Neural cell (in vitro differentiated cells): ENCODE measurements around the gene XIRP2. TPM values are rescaled to one million over a fixed set of nuclear protein-coding genes. Genes with fewer than 3 reads are reported as not detected.

Source experiments
- H2AFZ ChIP-seq: fragments of 200-600, 300-800 bp; sonication (generic), shearing (Covaris generic); 2 replicates; pipeline ENCODE4 v1.6.0; 2014; ENCODE audit warnings: low read depth, mild to moderate bottlenecking, antibody characterized with exemption, low read length, moderate library complexity
- H3F3A ChIP-seq: fragments of 200-600 bp; shearing (Covaris generic); 2 replicates; pipeline ENCODE4 v1.6.1; 2016; ENCODE audit warnings: mild to moderate bottlenecking, moderate library complexity, mixed read lengths, antibody characterized with exemption, low read length; ENCODE audit not compliant: insufficient read depth, poor library complexity, severe bottlenecking
- H3K27ac ChIP-seq: fragments of 200-600, 300-800 bp; sonication (generic), shearing (Covaris generic); 2 replicates; pipeline ENCODE4 v1.5.1; 2014; ENCODE audit warnings: mild to moderate bottlenecking, low read length, moderate library complexity
- H3K27me3 ChIP-seq: fragments of 300-800, 200-600 bp; sonication (generic), shearing (Covaris generic); 2 replicates; pipeline ENCODE4 v1.6.0; 2014; ENCODE audit warnings: mild to moderate bottlenecking, low read depth, low read length, moderate library complexity; ENCODE audit not compliant: insufficient read depth
- H3K36me3 ChIP-seq: fragments of 300-800, 200-600 bp; sonication (generic), shearing (Covaris generic); 2 replicates; pipeline ENCODE4 v1.5.1; 2014; ENCODE audit warnings: mild to moderate bottlenecking, antibody characterized with exemption, low read length, moderate library complexity; ENCODE audit not compliant: insufficient read depth
- H3K4me2 ChIP-seq: fragments of 300-800, 200-600 bp; sonication (generic), shearing (Covaris generic); 2 replicates; pipeline ENCODE4 v1.6.0; 2014; ENCODE audit warnings: mild to moderate bottlenecking, low read length
- H3K4me3 ChIP-seq: fragments of 300-800, 200-600 bp; sonication (generic), shearing (Covaris generic); 2 replicates; pipeline ENCODE4 v1.5.1; 2014; ENCODE audit warnings: mild to moderate bottlenecking, low read length, moderate library complexity
- H3K79me2 ChIP-seq: fragments of 200-600 bp; shearing (Covaris generic); replicated peaks from 2 replicates; pipeline ENCODE4 v1.6.0; 2014; ENCODE audit warnings: mild to moderate bottlenecking, low read length, moderate library complexity; ENCODE audit not compliant: insufficient read depth
- H3K9ac ChIP-seq: fragments of 300-800, 200-600 bp; sonication (generic), shearing (Covaris generic); 2 replicates; pipeline ENCODE4 v1.6.1; 2016; ENCODE audit warnings: mild to moderate bottlenecking, low read length, mixed read lengths
- H3K9me2 ChIP-seq: fragments of 200-600 bp; shearing (Covaris generic); 2 replicates; pipeline ENCODE4 v1.6.1; 2016; ENCODE audit warnings: mild to moderate bottlenecking, low read length, mixed read lengths; ENCODE audit not compliant: insufficient read depth
- H3K9me3 ChIP-seq: fragments of 200-600, 300-800 bp; sonication (generic), shearing (Covaris generic); 2 replicates; pipeline ENCODE4 v1.6.1; 2016; ENCODE audit warnings: mild to moderate bottlenecking, mixed run types, low read length, moderate library complexity, mixed read lengths
- H4K20me1 ChIP-seq: fragments of 200-600 bp; shearing (Covaris generic); 2 replicates; pipeline ENCODE4 v1.6.1; 2016; ENCODE audit warnings: mild to moderate bottlenecking, mixed run types; ENCODE audit not compliant: insufficient read depth
- EP300 ChIP-seq: fragments of 450-650 bp; conservative IDR thresholded peaks from 2 replicates; pipeline ENCODE4 v1.6.1; 2014; ENCODE audit warnings: antibody characterized with exemption, mild to moderate bottlenecking, moderate library complexity; ENCODE audit not compliant: poor library complexity, severe bottlenecking
- EZH2 ChIP-seq: fragments of 200-600, 300-800 bp; shearing (Covaris generic), sonication (generic); IDR thresholded peaks from 2 replicates; pipeline ENCODE4 v1.6.1; 2014; ENCODE audit warnings: antibody characterized with exemption, low read length, borderline replicate concordance, mild to moderate bottlenecking; ENCODE audit not compliant: insufficient read depth, poor library complexity, severe bottlenecking
- MXI1 ChIP-seq: fragments of 450-650 bp; conservative IDR thresholded peaks from 2 replicates; pipeline ENCODE4 v1.6.1; 2014; ENCODE audit warnings: antibody characterized with exemption, mild to moderate bottlenecking; ENCODE audit not compliant: poor library complexity, severe bottlenecking
- POLR2AphosphoS5 ChIP-seq: IDR thresholded peaks from 2 replicates; pipeline ENCODE4 v1.6.1; 2012
- RAD21 ChIP-seq: fragments of 450-650 bp; conservative IDR thresholded peaks from 2 replicates; pipeline ENCODE4 v1.6.1; 2014; ENCODE audit warnings: antibody characterized with exemption, mild to moderate bottlenecking, moderate library complexity
- SMC3 ChIP-seq: fragments of 450-650 bp; conservative IDR thresholded peaks from 2 replicates; pipeline ENCODE4 v1.6.1; 2014; ENCODE audit warnings: antibody characterized with exemption, mild to moderate bottlenecking, moderate library complexity; ENCODE audit not compliant: poor library complexity
- TAF1 ChIP-seq: IDR thresholded peaks from 2 replicates; pipeline ENCODE4 v1.6.1; 2012; ENCODE audit warnings: low read depth
- polyA plus RNA-seq: library from polyadenylated mRNA; depleted of rRNA; stranded (reverse); fragments of >200 nt; gene quantifications from 2 replicates; pipeline ENCODE4 v1.2.3, GENCODE V29; 2014
- TF ChIP-seq, protein P1 (sequence below): IDR thresholded peaks from 2 replicates; pipeline ENCODE4 v1.6.1; 2012; ENCODE audit warnings: borderline replicate concordance
- TF ChIP-seq, protein P2 (sequence below): fragments of 450-650 bp; IDR thresholded peaks from 2 replicates; pipeline ENCODE4 v1.5.1; 2014; ENCODE audit warnings: antibody characterized with exemption, mild to moderate bottlenecking, moderate library complexity; ENCODE audit not compliant: poor library complexity, severe bottlenecking

Gene XIRP2
- polyA plus RNA-seq, 1 donor from 2014 or later: not detected

DNA sequence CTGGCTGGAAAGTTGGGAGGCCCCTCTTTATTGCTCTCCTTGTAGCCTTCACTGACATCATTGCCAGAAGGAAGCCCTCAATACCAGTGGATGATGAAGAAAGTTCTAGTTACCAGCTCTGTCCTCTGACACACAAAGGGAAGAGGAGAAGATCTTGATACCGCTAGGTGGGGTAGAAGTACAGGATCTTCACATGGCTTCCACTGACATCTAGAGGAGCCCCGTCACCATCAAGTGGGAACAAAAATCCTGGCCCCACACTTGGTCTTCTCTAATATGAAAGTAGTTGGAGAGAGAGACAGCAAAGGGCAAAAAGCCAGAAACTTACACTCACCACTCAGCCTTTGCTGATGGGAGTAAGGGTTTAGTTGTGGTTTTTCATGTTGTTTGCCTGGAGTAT, 12.4 kb downstream of the XIRP2 start:
- no peaks in the 10 kb centered on the region for H3K9me2 ChIP-seq

DNA sequence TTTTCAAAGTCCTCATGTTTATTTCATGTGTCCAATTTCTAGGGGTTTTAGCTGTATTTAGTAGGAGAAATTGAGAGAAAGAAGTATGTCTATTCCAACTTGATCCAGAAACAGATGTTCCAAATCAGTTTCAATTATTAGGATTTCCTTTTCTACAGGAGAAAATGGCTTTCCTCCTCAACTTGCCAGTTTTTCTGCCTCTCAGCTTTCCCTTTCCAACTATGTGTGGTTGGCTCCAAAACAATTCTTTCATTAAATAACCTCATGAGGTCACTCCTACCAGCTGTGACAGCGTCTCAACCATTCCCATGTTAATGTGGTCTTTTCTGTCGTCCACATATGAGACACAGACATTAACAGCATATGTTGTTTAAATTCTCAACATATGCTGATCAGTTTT, 13.1 kb downstream of the XIRP2 start:
- no peaks in the 10 kb centered on the region for H3K79me2 ChIP-seq
- no peaks in the 10 kb centered on the region for H4K20me1 ChIP-seq
- H3K27me3 ChIP-seq: no peaks in the 10 kb centered on the region
- H3K9me2 ChIP-seq: no peaks in the 10 kb centered on the region
- H3K36me3 ChIP-seq: no peaks in the 10 kb centered on the region
- no peak overlapping the region for H3K4me2 ChIP-seq
- H3K9ac ChIP-seq: no peak overlapping the region
- no peaks in the 10 kb centered on the region for H3F3A ChIP-seq
- no peak overlapping the region for H3K4me3 ChIP-seq
- TF ChIP-seq EP300: no peak
- no peak for TF ChIP-seq EZH2
- TF ChIP-seq SMC3: no peak
- TF ChIP-seq RAD21: no peak
- TF ChIP-seq, protein P1, sequence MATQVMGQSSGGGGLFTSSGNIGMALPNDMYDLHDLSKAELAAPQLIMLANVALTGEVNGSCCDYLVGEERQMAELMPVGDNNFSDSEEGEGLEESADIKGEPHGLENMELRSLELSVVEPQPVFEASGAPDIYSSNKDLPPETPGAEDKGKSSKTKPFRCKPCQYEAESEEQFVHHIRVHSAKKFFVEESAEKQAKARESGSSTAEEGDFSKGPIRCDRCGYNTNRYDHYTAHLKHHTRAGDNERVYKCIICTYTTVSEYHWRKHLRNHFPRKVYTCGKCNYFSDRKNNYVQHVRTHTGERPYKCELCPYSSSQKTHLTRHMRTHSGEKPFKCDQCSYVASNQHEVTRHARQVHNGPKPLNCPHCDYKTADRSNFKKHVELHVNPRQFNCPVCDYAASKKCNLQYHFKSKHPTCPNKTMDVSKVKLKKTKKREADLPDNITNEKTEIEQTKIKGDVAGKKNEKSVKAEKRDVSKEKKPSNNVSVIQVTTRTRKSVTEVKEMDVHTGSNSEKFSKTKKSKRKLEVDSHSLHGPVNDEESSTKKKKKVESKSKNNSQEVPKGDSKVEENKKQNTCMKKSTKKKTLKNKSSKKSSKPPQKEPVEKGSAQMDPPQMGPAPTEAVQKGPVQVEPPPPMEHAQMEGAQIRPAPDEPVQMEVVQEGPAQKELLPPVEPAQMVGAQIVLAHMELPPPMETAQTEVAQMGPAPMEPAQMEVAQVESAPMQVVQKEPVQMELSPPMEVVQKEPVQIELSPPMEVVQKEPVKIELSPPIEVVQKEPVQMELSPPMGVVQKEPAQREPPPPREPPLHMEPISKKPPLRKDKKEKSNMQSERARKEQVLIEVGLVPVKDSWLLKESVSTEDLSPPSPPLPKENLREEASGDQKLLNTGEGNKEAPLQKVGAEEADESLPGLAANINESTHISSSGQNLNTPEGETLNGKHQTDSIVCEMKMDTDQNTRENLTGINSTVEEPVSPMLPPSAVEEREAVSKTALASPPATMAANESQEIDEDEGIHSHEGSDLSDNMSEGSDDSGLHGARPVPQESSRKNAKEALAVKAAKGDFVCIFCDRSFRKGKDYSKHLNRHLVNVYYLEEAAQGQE: no peak
- TF ChIP-seq POLR2AphosphoS5: no peak
- TF ChIP-seq MXI1: no peak
- TF ChIP-seq TAF1: no peak
- TF ChIP-seq, protein P2, sequence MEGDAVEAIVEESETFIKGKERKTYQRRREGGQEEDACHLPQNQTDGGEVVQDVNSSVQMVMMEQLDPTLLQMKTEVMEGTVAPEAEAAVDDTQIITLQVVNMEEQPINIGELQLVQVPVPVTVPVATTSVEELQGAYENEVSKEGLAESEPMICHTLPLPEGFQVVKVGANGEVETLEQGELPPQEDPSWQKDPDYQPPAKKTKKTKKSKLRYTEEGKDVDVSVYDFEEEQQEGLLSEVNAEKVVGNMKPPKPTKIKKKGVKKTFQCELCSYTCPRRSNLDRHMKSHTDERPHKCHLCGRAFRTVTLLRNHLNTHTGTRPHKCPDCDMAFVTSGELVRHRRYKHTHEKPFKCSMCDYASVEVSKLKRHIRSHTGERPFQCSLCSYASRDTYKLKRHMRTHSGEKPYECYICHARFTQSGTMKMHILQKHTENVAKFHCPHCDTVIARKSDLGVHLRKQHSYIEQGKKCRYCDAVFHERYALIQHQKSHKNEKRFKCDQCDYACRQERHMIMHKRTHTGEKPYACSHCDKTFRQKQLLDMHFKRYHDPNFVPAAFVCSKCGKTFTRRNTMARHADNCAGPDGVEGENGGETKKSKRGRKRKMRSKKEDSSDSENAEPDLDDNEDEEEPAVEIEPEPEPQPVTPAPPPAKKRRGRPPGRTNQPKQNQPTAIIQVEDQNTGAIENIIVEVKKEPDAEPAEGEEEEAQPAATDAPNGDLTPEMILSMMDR: no peak
- H3K27ac ChIP-seq: no peak overlapping the region
- no peaks in the 10 kb centered on the region for H3K9me3 ChIP-seq
- H2AFZ ChIP-seq: no peak overlapping the region

More for the DNA sequence above, 12.4 kb downstream of the XIRP2 start:
- H3K9ac ChIP-seq: no peak overlapping the region
- H4K20me1 ChIP-seq: no peaks in the 10 kb centered on the region
- H3K9me3 ChIP-seq: no peaks in the 10 kb centered on the region
- H3K4me3 ChIP-seq: no peak overlapping the region
- H2AFZ ChIP-seq: no peak overlapping the region
- no peak overlapping the region for H3K4me2 ChIP-seq
- no peaks in the 10 kb centered on the region for H3K79me2 ChIP-seq
- no peaks in the 10 kb centered on the region for H3F3A ChIP-seq
- no peak for TF ChIP-seq TAF1
- no peaks in the 10 kb centered on the region for H3K36me3 ChIP-seq
- no peaks in the 10 kb centered on the region for H3K27me3 ChIP-seq
- H3K27ac ChIP-seq: no peak overlapping the region

DNA sequence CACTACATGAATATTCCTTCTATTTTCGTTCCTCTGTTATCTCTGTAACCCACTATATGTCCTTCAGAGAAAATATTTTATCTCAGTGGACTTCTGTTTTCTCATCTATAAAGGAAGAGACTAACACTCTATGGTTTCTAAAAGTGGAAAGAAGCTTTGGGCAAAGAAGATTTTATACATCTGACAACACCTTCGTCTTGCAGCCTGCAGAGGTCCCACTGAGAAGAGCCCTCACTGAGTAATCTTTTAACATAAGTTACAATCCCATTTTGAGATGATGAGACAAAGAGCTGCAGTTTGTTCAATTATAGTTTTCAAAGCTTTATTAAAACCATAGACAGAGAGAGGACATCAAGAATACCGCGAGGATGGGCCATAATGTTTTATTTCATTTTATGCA, 28.7 kb downstream of the XIRP2 start:
- no peaks in the 10 kb centered on the region for H3K9me2 ChIP-seq
- H3K4me3 ChIP-seq: no peak overlapping the region
- no peaks in the 10 kb centered on the region for H3K9me3 ChIP-seq
- no peaks in the 10 kb centered on the region for H3K27me3 ChIP-seq
- H3K4me2 ChIP-seq: no peak overlapping the region
- no peak overlapping the region for H2AFZ ChIP-seq
- H4K20me1 ChIP-seq: no peaks in the 10 kb centered on the region
- no peaks in the 10 kb centered on the region for H3F3A ChIP-seq
- H3K9ac ChIP-seq: no peak overlapping the region
- TF ChIP-seq POLR2AphosphoS5 (no peak), SMC3 (no peak), EP300 (no peak), MXI1 (no peak), RAD21 (no peak), TAF1 (no peak), EZH2 (no peak)
- TF ChIP-seq, protein P2: no peak
- TF ChIP-seq, protein P1: no peak
- H3K79me2 ChIP-seq: no peaks in the 10 kb centered on the region
- no peak overlapping the region for H3K27ac ChIP-seq
- H3K36me3 ChIP-seq: no peaks in the 10 kb centered on the region
